GM19025 (cell line): ENCODE data around the gene ZKSCAN1.
A peak's percentile ranks its signal among the peaks of the same experiment; 100 is the strongest.
"Not testable (repeated sequence)": the region's sequence is repeated elsewhere in the genome, so short reads cannot be mapped to it uniquely, and the experiment has no call there.

Experiments
- ATAC-seq: cut with Tn5 transposase; IDR thresholded peaks from one replicate; pipeline ENCODE4 v1.9.1; 2021; ENCODE audit warnings: mild to moderate bottlenecking, low read depth, moderate library complexity; ENCODE audit not compliant: unreplicated experiment

ZKSCAN1 gene

GRCh38 chr7:100015232-100016214 lies at the start of gene ZKSCAN1:
TSS of gene ZKSCAN1 (plus strand) at chr7:100015596. CDS start at chr7:100023507, 7,911 bp downstream.
- ATAC-seq = peak; percentile 99

GRCh38 chr7:99969298-99969697 lies 46.1 kb upstream of the ZKSCAN1 start:
- ATAC-seq = no peak

GRCh38 chr7:99969813-99970212 lies 45.6 kb upstream of the ZKSCAN1 start:
- not testable (repeated sequence) for ATAC-seq

GRCh38 chr7:99971242-99971641 lies 44.2 kb upstream of the ZKSCAN1 start:
- no peak for ATAC-seq

- not testable (repeated sequence) for ATAC-seq
Measured at GRCh38 chr7:99973817-99974216, 41.6 kb upstream of the ZKSCAN1 start.

GRCh38 chr7:99974681-99975080 lies 40.7 kb upstream of the ZKSCAN1 start:
- ATAC-seq = no peak

GRCh38 chr7:99975782-99976521 lies 39.4 kb upstream of the ZKSCAN1 start, which contains the start of gene AZGP1:
TSS of gene AZGP1 (minus strand) at chr7:99976031. CDS start at chr7:99976020, 11 bp downstream.
- ATAC-seq = no peak

GRCh38 chr7:99976626-99977025 lies 38.8 kb upstream of the ZKSCAN1 start:
- ATAC-seq = no peak

GRCh38 chr7:99979814-99980225 lies 35.6 kb upstream of the ZKSCAN1 start:
- ATAC-seq = not testable (repeated sequence)

- not testable (repeated sequence) for ATAC-seq
Measured at GRCh38 chr7:99980448-99980872, 34.9 kb upstream of the ZKSCAN1 start.

- ATAC-seq = not testable (repeated sequence)
Measured at GRCh38 chr7:99981066-99981465, 34.3 kb upstream of the ZKSCAN1 start.

- no peak for ATAC-seq
Measured at GRCh38 chr7:99984593-99984992, 30.8 kb upstream of the ZKSCAN1 start.

GRCh38 chr7:99987306-99987705 lies 28.1 kb upstream of the ZKSCAN1 start:
- not testable (repeated sequence) for ATAC-seq

- no peak for ATAC-seq
Measured at GRCh38 chr7:99987846-99988245, 27.6 kb upstream of the ZKSCAN1 start.

GRCh38 chr7:99990460-99990852 lies 24.9 kb upstream of the ZKSCAN1 start:
- no peak for ATAC-seq

GRCh38 chr7:99991543-99991942 lies 23.9 kb upstream of the ZKSCAN1 start:
- ATAC-seq = not testable (repeated sequence)

- ATAC-seq = no peak
Measured at GRCh38 chr7:99992330-99993038, 22.9 kb upstream of the ZKSCAN1 start.

- ATAC-seq = no peak
Measured at GRCh38 chr7:99994819-99995218, 20.6 kb upstream of the ZKSCAN1 start.

- no peak for ATAC-seq
Measured at GRCh38 chr7:99996755-99997544, 18.4 kb upstream of the ZKSCAN1 start.
